GM15510 (cell line): Measurements from ENCODE around the gene LYPD3.

ENCODE experiments used
- POLR2A ChIP-seq: IDR thresholded peaks from 3 replicates; pipeline ENCODE4 v1.6.1; 2011; ENCODE audit warnings: borderline replicate concordance; ENCODE audit not compliant: insufficient read length; ENCODE audit errors: extremely low read depth

LYPD3 gene

DNA sequence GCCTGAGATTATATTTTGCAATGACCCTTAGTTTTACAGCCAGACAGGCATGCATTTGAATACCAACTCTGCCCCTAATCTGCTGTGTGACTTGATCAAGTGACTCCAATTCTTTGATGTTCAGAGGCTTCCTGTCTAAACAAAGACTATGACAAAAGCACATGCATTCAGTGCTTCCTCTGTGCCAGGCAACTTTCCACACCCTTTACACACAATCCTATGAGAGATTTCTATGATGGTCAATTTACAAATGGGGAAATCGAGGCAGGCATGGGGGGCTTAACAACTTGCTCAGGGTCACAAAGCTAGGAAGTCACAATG is 3.7 kb upstream of the LYPD3 start:
- TF ChIP-seq POLR2A, result no peak

DNA sequence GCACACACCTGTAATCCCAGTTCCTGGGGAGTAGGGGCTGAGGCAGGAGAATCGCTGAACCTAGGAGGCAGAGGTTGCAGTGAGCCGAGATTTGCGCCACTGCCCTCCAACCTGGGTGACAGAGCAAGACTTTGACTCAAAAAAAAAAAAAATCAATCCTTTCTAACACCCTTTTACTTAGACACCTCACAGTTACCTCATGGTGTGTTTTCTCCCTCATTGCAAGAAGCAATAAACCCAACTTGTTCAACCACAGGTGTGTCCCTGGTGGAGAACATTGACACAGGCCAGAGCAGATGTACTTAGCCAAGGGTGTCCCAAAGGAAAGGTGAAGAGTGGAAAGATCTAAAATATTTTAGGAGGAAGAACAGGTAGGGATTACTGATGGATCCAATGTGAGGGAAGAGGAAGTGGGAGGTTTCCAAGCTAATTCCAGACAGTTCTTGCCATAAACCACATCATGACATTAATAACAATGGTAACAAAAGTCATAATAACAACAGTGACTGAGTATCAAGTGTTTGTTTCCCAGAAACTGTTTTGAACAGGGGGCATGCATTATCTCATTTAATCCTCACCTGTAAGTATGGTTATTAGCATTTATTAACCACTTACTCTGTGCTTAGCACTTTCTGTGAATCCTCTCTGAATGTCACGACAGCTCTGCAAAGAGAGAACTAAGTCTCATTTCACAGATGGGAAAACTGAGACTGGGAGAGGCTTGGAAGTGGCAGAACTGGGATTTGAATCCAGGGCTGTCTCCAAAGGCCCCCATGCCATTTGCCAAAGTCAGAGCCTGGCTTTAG is 3.1 kb upstream of the LYPD3 start:
- TF ChIP-seq POLR2A, result no peak

DNA sequence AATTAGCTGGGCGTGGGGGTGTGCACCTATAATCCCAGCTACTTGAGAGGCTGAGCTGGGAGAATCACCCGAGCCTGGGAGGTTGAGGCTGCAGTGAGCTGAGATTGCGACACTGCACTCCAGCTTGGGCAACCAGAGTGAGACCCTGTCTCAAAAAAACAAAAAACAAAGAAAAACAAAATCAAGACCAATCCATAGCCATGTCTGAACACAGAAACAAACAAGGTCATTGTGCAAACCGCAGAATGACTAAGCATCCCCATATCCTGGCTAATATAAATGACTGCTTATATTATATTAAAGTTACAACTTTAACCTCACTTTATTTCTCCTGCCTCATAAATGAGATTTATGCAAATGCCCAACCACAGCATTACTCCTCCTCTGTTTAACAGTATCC is 2.3 kb upstream of the LYPD3 start:
- no peak for TF ChIP-seq POLR2A

GRCh38 chr19:43467276-43467675 is 1.9 kb upstream of the LYPD3 start:
- no peak for TF ChIP-seq POLR2A

DNA sequence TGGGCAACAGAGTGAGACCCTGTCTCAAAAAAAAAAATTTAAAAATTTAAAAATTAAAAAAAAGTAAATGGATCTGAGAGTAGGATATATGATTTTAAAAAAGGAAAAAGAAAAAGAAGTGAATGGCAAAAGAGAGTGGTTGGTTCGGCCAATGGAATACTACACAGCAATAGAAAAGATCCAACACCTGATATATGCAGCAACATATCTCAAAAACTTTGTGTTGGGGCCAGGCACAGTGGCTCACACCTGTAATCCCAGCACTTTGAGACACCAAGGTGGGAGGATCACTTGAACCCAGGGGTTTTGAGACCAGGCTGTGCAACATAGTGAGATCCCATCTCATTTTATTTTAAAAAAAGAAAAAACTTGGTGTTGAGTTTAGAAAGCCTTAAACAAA is 1.4 kb upstream of the LYPD3 start:
- TF ChIP-seq POLR2A, result no peak

DNA sequence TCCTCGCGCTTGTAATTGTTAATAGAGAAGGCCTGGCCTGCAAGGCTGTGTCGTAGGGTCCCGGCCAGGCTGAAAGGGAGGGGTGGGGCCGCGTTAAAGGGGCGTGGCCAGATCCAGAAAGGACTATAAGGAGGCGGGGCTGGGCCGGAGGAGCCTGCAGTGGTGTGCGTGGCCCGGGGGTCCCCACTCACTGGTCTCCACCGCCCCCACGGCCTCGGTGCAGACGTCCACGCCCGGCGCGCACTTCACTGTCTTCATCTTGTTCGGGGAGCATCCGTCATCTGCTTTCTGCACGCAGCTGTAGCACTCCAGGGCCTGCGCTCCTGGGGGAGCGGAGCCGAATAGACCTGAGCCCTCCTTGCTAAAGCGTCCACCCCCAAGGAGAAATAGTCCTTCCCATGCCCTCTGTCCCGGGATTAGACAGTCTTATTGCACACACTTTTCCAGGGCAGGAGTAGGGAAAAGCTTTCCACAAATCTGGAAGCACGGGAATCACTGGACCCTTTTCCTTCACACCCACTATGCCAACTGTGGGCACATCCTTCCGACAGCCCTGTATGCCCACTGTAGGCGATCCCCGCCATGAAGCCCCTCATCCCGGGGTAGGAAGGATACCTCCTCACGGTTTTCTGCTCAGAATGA is 1.2 kb downstream of the LYPD3 start:
- no peak for TF ChIP-seq POLR2A

GRCh38 chr19:43463381-43464133 is 1.9 kb downstream of the LYPD3 start:
- TF ChIP-seq POLR2A, result no peak

DNA sequence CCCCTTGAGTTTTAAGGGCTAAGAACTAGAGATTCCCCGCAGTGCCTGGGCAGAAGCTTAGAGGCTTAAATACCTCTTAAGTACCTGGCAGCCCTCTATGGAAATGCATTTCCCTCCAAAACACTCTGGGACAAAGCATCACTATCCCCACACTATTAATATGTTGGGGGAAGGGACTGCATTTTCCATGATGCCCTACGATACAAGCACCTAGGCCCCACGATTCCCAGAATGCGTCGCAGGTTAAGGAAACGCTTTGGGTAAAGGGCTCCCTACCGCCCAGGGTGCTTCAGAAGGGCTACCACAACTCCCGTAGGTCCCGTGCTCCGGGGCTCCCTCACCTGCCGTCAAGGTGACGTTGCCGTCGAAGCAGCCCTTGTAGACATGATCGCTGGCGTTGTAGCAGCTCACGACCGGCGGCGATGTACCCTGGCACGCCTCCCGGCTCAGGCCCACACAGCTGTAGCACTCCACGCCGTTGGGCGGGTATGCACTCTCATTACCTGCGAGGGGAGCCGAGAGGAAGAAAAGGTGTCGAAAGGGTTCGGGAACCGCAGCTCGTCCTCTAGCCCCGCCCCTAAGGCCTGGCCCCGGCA is 2.5 kb downstream of the LYPD3 start:
- no peak for TF ChIP-seq POLR2A

DNA sequence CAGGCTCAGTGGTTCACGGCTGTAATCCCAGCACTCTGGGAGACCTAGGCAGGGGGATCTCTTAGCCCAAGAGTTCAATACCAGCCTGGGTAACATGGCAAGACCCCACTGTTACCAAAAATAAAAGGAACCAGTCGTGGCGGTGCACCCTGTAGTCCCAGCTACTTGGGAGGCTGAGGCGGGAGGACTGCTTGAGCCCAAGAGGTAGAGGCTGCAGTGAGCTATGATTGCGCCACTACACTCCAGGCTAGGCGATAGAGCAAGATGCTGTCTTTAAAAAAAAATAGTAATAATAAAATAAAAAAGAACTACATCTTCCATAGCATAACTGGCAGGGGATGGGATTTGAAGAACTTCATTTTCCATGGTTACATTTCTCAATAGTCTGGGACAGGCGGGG is 3.0 kb downstream of the LYPD3 start:
- no peak for TF ChIP-seq POLR2A

- no peak for TF ChIP-seq POLR2A
Measured at GRCh38 chr19:43461303-43461702, 4.1 kb downstream of the LYPD3 start.

DNA sequence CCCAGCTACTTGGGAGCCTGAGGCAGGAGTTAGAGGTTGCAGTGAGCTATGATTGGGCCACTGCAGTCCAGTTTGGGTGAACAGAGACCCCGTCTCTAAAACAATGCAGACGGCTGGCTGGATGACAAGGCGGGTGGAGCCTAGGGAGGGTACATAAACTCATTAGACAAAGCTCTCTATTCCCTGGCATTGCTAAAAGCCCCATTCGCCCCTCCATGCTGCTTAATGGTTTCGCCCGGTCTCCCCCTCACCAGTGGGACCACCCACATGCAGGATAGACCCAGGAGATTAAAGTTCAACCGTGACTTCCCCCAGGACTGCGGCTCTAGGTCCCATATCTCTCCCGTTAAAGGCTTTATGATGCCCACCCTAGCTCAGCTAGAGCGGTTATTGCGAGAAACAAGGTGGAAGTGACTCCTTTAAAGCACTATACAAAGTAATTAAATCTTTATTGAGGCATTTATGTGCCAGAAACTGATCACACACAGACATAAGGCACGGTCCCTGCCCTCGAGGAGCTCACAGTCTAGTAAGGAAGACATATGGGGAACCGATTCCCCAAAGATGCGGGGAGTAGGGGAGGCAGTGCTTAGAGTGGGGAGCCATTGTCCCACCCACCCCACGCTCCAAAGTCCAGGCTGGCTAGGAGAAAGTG is 4.9 kb downstream of the LYPD3 start:
- TF ChIP-seq POLR2A, result no peak

DNA sequence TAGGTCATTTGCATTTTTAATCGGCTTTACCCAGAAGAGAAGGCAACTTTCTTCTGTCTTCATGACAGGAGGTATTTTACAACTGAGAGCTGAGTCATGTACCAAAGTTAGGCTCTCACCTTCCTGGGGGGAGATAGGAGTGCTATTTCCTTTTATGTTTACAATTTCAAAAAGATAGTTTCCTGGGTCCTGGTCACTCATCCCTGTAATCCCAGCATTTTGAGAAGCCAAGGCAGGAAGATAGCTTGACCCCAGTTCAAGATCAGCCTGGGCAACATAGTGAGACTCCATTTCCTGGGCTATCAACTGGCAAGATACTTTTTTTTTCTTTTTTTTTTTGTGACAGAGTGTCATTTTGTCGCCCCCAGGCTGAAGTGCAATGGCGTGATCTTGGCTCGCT is 7.6 kb downstream of the LYPD3 start:
- TF ChIP-seq POLR2A, result no peak

GRCh38 chr19:43455321-43456113 is 9.9 kb downstream of the LYPD3 start:
- TF ChIP-seq POLR2A, result no peak

GRCh38 chr19:43454031-43454430 is 11.4 kb downstream of the LYPD3 start:
- no peak for TF ChIP-seq POLR2A

DNA sequence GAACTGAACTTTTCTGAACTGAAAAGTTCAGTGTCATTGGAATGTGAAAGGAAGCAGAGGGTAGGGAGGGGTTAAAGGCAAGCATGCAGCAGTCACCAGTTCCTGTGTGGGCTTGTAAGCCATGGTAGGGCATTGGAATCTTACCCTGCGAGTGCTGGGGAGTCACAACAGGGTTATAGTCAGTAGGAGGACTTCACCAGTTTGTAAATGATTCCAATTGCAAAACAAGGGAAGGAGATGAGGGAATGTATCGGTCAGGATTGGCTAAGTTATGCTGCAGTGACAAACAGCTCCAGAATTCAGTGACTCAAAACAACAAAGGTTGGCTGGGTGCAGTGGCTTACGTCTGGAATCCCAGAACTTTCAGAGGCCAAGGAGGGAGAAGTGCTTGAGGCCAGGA is 12.8 kb downstream of the LYPD3 start:
- no peak for TF ChIP-seq POLR2A

- no peak for TF ChIP-seq POLR2A
Measured at GRCh38 chr19:43450545-43450997, 14.8 kb downstream of the LYPD3 start.
